SW 1271 (cell line): Measurements from ENCODE around the gene TENM4.
A peak's percentile ranks its signal among the peaks of the same experiment; 100 is the strongest.

ENCODE experiments used
- DNase-seq, 2 experiments: peaks; one replicate each; lab custom pipeline; 2025; lab: John Stamatoyannopoulos, UW

Gene TENM4

DNA sequence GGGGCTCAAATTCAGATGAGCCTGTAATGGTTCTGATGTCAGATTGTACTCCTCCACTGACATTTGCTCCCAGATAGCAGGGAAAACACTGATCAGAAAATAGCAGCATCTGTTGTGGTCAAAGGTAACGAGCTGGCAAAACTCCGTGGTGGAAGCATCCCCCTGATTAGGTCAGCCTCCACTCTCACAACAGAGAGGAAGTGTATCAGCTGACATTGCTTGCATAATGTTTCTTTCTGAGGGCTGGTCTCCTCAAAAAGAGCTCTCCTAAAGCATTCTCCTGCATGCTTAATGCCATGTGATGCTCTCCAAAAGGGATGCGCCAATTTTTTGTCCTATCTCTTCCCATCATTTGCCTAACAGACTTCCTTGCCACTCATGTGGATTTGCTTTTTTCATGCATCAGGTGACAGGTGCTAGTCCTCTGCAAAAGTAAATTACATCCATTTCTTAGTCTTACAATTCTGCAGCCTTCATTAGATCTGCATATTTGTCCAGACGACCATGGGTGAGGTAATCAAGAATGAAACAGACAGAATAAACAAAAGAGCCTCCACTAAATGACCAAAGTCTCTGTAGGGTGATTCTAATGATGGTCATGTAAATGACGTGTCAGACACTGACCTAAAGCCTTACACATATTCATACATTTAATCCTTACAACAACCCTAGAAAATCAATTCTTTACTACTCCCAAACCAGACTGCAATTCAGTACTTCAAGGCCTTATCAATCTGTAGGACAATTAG lies 6.4 kb upstream of the TENM4 start:
- no peak for DNase-seq

DNA sequence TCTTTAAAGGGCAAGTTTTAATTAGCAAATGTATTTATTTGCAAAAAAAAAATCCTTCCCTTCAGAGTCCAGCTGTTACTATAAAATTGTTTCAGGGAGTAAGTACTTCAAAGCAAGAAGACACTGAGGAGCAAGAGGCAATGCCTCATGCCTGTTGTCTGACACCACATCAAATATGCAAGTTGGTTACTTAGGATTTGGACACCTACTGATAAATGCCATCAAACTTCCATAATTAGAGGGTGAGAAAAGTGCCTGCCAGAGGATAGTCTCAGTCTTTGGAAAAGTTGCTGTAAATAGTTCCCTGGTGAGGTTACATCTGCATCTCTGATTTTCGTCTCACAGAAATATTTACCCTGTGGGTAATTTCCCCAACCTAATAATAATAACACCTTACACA lies 4.1 kb upstream of the TENM4 start:
- no peak for DNase-seq

DNA sequence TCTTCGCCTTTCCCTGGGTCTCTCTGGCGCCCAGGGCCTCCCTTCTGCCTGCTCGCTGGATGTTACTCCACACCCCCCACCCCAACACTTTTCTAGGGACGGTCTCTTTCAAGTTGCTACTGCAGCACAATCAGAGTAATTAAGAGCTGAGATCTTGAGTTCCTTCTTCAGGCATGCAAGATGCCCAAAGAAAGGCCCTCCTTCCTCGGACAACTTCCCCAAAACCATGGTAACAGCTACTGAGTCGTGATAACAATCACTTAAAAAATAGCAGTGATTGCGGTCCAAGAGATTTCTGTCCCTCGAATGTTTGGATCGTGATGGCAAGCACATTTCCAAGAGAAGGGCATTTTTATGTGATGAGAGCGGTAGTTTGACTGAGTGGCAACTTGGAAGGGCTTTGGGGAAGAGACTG lies 638 bp upstream of the TENM4 start:
- no peak for DNase-seq

DNA sequence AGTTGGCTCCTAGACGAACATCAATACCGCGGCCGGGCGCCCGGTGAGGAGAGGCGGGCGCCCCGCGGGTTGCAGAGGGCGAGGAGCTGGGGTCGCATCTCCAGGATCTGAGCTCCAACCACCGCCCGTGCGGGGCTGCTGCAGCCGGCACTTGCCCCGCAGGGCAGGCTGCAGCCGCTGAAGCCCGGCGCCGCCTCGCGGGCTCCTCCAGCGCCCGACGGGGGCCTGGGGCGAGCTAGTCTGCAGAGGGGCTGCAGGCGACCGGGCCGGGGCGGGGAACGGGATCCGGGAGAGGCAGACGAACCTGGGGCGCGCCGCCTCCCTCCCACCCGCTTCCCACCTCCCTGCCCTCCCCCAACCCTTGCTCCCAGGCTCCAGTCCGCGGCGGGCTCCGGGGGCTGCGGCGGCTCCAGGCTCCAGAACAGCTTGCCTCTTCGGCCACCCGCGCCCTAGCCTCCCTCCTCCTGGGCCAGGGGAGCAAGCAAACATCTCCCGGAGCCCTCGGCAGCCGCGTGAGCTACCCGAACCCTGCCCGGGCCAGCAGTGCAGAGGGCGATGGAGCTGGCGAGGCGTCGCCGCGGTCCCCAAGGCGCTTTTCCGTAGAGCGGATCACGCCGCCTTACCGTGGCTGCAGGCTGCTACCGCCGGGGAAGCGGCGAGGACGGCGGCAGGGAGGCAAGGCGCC lies 802 bp downstream of the TENM4 start:
- peak in 1 of 2 experiments; percentile 13 for DNase-seq

DNA sequence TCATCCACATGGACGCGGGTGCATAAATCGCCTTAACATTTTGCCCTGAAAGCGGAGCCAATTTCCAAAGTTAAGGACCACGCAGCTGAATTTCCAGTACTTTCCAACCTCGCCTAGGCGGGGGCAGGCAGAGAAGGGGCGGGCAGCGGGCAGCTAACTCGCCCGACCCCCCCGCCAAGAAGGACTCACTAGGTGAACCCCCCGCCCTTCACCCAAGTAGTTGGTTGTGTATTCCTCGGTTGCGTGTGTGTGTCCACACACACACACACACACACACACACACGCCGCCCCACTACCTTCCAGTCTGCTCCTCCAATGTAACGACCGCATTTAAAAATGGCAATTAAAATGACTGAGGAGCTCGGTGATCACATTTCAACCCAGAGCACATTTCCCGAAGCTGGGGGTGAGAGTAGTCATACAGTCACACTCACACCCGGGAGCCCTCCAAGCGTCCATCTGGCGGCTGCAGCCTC lies 1.4 kb downstream of the TENM4 start:
- no peak for DNase-seq

DNA sequence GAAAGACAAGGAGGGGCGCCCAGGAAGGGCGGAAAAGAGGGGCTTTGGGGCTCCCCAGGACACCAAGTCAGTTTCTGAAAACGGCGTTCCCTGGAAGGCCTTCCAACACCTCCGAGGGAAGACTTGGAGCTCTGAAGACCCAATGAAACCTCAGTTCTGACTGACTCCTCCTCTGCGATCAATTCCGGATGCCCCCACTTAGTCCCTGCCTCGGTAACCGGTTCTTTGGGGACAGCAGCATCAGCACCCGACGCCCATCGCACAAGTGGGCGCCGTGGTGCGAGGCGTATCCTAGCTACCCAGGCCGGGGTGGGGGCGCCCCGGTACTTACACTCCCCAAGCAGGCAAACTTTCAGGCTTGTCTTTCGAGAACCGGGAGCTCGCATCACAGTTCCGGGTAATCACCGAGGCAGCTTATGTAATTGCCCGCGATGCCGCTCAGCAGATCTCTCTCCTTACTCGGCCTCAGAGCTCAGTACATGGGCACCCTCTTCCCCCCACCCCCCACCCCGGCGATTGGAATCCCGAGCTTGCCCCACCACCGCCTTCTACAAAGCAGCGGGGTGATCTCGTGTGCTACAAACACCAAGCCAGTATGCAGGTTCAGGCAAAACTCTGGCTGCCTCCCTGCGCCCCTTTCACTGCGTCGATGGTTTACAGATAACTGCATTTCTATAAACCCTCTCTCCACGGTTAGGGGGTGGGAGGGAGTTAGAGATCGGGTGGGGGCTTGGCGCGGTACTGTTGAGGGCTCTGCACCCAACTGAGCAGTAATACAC lies 2.0 kb downstream of the TENM4 start:
- no peak for DNase-seq

DNA sequence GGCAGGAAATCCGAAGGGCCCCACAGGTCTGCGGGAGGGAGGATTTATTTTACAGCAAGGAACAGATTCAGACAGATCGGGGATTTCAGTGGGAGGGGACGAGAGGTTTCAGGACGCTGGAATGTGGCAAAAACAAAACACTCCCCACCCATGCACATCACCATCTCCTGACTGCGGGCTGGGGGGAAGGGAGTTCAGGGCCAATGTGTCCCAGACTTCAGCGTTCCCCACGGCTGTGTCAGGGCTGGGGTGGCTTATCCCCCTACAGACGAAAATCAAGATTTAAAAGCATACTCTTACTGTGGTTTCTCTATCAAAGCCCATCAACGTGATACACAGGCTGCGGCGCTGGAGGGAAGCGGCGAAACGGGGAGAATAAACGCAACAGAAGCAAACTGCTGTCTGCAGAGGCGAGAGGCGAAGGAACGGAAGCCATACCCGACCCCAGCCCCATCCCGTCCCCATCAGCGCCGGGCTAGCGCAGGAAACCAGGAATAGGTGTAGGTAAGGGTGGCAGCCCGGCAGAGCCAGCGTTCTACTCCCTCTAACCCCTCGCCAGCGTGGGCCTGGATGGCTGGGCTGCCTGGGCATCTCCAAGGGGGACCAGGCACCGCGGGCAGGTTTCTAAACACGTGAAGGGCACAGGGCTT lies 2.7 kb downstream of the TENM4 start:
- DNase-seq = no peak

DNA sequence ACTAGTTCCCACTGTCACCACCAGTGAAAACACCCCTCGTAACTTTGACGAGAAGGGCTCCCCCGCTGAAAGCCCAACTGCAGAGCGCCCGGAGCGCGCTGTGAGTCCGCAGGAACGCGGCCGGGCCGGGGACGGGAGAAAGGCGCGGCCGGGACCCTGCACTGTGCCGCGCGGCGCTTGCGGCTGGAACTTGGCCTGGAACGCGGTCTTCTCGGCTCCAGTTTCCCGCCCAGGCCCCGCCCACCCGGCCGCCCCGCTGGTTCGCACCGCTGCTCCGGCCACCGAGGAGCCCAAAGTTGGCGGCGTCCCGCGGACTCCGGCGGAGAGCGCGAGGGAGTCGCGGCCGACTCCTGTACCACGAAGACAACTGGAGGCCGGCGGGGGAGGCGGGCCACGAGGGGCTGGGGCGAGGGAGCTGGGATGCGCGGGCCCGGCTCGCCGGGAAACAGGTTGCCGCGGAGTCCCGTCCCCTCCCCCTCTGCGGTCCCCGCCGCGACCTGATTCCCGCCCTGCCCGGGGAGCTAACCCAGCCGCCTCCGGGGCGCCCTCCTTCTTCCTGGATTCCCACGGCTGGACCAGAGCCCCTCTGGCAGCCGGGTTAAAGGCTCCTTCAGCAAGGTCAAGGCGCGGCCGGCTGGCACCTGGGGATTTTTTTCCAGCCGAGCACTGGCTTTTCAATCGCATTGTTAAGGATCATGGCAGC lies 3.4 kb downstream of the TENM4 start:
- peak in 1 of 2 experiments; percentile 31 for DNase-seq

DNA sequence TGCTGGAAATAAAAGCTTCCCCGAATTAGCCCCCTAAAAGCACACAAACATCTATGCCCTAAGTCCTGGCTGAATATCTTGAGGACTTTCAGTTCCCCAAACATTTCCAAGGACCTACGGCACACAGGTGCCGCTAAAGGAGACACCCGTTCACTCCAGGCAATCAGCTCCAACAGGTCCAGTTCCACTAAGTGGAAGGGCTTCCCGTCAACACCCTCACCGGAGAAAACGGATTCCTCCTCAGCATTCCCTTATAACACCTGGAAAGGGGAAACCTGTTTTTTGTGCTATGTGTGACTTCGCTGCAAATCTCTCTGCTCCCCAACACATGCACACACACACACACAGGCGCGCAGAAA lies 3.9 kb downstream of the TENM4 start:
- no peak for DNase-seq

DNA sequence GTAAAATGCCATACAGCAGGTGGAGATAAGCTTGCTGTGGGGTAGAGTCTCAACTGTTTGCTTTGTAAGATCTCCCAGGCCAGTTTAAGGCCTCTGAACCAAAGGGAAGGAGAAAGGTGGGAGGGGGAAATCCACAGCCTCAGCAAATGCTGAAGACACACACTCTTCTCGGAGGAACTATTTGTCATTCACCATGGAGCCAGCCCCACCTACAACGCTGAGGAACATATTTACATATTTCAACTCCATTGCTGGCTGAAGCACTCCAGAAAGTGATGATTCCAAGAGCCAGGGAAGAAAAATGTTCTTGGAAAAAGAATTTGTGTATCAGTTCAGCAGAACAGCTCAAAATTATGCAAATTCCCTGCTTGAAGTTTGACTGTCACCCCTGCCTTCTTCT lies 6.5 kb downstream of the TENM4 start:
- DNase-seq = no peak

DNA sequence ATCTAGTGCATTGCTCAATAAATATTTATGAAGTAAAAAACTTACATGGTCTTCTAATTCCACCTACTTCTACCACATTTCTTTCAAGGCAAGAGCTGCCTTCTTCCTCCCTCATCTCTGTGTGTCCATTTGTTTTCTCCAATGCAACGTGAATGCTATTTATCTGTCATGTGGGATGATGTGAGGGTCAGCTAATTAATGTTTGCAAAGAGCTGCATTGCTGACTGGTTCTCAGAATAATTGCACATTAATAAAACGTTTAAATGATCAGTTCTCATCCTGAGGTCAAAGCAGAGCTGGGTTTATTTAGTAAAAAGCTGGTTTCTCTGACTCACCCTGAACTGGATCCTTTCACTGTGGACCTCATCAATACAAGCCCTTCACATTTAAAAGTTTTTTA lies 8.7 kb downstream of the TENM4 start:
- DNase-seq = no peak

DNA sequence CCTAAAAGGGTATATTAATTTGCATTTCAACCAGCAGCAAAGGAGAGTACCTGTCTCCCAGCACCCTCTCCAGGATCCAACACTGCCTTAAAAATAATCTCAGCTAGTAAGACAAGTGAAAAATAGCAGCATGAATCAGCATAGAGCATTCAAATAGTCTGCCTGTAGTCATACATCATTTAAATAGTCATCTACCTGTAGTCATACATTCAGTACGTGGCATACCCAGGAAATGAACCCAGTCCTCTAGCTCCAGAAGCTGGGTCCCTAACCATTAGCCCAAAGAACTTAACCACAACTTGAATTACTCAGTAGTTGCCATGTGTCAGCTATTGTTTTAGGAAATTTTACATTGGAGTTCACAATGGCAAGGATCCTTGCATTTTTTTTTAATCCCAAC lies 9.3 kb downstream of the TENM4 start:
- DNase-seq = no peak

DNA sequence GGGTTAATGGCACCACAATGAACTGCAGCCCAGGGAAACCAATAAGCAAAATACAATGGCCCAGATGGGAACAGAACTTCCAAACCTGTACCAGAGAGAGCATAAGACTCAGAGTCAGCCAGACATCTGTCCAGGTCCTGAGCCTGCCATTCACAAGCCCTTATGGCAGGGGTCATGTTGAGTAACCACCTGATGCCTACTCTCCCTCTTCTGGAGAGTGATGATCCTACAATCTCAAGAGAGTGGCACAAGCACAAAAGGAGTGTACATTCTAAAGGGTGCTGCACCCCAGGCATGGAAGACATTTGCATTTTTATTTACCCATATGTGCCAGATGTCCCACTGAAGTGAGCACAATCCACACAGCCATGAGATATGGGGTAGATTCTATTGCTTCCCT lies 10.6 kb downstream of the TENM4 start:
- no peak for DNase-seq

DNA sequence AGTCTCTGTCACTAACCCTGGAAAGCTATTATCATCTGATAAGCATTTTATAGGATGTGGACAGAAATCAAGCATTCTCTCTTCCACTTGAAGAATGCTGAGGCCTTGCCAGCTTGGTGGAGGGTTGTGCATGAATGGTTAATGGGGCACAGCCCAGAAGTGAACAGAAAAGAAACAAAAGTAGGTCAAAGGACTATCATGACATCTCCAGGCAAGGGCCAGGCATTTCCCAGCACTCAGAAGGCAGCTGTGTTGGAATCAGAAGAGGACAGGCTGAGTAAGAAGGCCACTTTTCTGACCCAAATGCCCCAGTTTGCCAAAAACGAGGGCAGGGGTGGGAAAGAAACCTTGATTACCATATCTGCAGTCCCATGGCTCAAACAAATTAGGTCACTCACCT lies 12.4 kb downstream of the TENM4 start:
- DNase-seq = no peak

DNA sequence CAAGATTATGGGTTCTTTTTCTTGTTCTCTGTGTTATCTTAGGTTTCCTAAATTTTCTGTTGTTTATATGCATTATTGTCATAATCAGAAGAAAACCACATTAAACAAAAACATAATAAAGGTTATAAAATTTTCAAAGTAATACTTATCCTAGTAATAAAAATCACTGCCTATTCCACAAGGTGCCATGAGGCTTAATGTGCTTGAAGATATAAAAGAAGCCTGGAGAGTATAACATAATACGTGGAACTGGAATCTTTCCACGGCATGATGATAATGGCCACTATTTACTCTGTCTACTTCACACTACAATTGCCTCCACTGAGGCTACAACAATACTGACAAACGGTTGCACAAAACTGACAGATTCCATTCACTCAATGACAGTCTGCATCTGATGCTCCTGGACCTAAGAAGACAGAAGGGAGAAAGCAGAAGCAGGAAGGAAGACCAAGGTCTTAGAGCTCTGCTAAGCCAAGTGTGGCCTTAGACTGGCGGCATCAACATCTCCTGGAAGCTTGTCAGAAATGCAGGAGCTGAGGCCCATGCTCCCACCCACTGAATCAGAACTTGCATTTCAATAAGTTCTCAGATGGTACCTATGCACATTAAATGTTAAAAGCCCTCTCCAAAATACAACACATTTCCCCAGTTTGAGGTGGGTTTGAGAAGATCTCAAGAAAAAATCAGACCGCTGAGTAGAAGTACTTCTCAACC lies 13.1 kb downstream of the TENM4 start:
- DNase-seq = no peak

DNA sequence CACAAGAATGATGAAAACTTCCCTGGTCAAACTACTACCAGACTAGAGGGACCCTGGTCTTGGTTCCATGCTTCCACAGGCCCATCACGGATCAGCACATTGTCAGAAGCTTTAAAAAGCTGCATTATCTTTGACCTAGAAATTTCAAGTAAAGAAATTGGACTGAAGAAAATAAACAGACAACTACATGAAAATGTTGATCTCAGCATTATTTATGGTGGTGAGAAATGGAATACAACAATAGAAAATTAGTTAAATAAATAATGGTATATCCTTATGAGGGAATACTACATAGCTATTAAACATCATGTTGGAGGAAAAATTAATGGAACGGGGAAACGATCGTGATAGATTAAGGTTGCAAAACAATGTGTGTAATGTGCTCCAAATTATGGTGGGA lies 13.7 kb downstream of the TENM4 start:
- no peak for DNase-seq

DNA sequence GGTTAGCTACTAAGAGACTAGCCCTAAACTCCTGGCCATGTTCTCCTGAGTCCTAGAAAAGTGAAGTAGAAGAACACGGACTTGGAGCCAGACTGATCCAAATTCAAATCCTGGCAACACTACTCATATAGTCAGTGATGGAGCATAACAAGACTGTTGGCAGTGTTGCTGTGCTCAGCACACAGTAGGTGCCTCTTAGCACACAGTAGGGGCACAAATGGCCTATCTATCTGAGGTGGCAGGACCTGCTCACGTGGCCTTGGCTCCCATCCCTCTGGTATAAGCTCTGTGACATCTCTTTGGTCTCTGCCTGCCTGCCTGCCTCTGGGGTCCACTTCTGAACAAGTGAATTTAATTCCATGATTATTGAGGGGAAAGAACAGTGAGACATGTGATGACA lies 15.4 kb downstream of the TENM4 start:
- no peak for DNase-seq

DNA sequence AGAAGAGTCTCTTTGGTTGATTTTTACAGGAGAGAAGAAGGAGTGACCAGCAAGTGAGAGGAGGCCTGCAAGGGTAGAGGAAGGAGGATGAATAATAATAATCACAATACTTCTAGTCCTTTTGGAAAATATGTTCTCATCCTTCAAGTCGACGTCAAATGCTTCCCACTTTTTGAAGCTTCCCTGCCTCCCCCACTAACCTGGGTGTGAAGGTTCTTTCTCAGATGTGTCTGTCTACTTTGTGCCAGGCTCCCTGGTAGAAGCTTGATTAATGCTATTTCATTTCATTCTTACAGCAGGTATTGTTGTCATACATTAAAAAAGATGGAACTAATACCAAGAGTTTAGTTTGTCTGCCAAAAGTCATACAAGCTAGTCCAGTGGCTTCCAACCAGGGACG lies 17.1 kb downstream of the TENM4 start:
- DNase-seq = no peak

DNA sequence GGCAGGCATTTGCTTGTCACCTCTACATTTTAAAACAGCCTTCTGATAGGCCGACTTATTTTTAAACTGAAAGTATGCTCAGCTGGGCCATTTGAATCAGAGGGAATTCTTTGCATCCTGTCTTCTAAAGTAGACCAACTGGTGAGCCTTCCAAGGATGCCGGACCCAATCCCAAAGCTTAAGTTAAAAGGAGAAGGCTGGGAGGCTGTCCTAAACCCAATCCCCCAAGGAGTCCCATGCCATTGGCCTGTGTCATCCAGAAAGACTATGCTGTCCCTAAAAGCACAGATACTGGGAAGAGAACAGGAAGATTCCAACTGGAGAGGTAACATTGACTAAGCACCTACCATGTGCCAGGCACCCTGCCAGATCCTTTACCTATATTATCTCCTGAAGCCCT lies 18.0 kb downstream of the TENM4 start:
- no peak for DNase-seq

DNA sequence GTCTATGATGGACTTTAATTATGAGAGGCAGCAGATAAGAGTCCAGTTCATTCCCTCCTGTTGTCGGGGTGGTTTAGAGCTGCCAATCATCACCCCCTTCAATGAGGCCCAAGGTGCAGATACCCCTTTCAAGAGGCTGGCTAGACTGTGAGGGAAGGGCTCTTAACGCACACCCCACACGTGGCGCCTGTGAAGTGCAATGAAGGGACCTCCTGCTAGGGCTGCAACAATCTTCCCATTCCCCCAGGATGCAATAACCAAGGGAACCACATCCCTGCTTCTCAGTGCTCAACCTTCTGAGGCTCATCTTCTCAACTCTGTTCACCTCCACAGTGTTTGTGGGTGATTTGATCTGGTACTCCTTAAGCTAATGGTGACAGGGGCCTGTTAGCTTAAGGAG lies 19.0 kb downstream of the TENM4 start:
- no peak for DNase-seq

DNA sequence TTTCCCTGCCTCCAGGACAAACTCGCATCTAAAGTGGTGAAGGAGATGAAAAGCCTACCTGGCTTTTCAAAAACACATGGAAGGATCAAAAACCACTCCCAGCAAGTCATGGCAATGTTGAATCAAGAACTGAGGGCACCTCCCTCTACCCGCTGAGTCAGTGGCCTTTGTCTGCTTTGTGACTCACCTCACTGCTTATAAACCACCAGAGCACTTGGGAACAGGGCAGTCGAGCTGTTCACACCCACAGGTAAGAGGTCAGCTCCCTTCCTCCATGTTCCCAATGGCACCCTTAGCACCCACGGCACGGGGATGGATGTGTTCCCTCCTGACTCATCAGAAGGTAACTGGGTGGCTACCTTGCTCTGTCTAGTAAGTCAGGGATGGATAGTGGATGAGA lies 21.7 kb downstream of the TENM4 start:
- peak; percentile 44 to 55 for DNase-seq
